ENCODE measurements around the gene PLK4.

Gene PLK4

GRCh38 chr4:127888559-127888958 lies 7.9 kb downstream of the PLK4 start:
- no peaks in the 10 kb centered on the region for H4K20me1 ChIP-seq (ENCODE audit: low read depth, low read length)
- peaks cover 59% of the 10 kb centered on the region; the same call in 1 of the 2 replicates for H3K36me3 ChIP-seq (ENCODE audit: low read length)
- no peaks in the 10 kb centered on the region for H3K27me3 ChIP-seq (ENCODE audit: low read length)
- no peak overlapping the region for H3K27ac ChIP-seq (ENCODE audit: low read depth, low read length)
- H3K9ac ChIP-seq (ENCODE audit: low read length): no peak overlapping the region
- H3K4me2 ChIP-seq (ENCODE audit: low read depth, low read length, poor library complexity, severe bottlenecking): no peak overlapping the region
- no peak overlapping the region for H3K4me3 ChIP-seq (ENCODE audit: insufficient read depth, low read length, poor library complexity, severe bottlenecking)
- no peaks in the 10 kb centered on the region for H3F3A ChIP-seq (ENCODE audit: insufficient read depth)
- no peaks in the 10 kb centered on the region for H3K9me3 ChIP-seq (ENCODE audit: insufficient read depth, low read length)
- peaks cover 8% of the 10 kb centered on the region for H3K79me2 ChIP-seq (ENCODE audit: insufficient read depth, low read length)
- H3K9me2 ChIP-seq (replicated peaks; ENCODE audit: insufficient read depth, low read length): no peaks in the 10 kb centered on the region
- TF ChIP-seq CTCF (IDR thresholded peaks at IDR 0.05; ENCODE audit: insufficient read depth, low read length, poor library complexity, severe bottlenecking) (no peak), EZH2phosphoT487 (conservative IDR thresholded peaks at IDR 0.05; ENCODE audit: low read length) (no peak)
- H2AFZ ChIP-seq (ENCODE audit: low read depth, low read length, severe bottlenecking): no peak overlapping the region

- Histone ChIP-seq H3K9me3 (ENCODE audit: insufficient read depth, low read length) (no peaks in the 10 kb centered on the region), H3K4me2 (ENCODE audit: low read depth, low read length, poor library complexity, severe bottlenecking) (no peak overlapping the region), H3K4me3 (ENCODE audit: insufficient read depth, low read length, poor library complexity, severe bottlenecking) (no peak overlapping the region)
Measured at GRCh38 chr4:127889903-127890302, 9.2 kb downstream of the PLK4 start.

GRCh38 chr4:127896069-127896468 lies 15.4 kb downstream of the PLK4 start:
- H3K9me2 ChIP-seq (replicated peaks; ENCODE audit: insufficient read depth, low read length): no peaks in the 10 kb centered on the region
- H4K20me1 ChIP-seq (ENCODE audit: low read depth, low read length): no peaks in the 10 kb centered on the region
- TF ChIP-seq EZH2phosphoT487 (conservative IDR thresholded peaks at IDR 0.05; ENCODE audit: low read length): no peak
- no peak for TF ChIP-seq CTCF (IDR thresholded peaks at IDR 0.05; ENCODE audit: insufficient read depth, low read length, poor library complexity, severe bottlenecking)
- H3K4me3 ChIP-seq (ENCODE audit: insufficient read depth, low read length, poor library complexity, severe bottlenecking): no peak overlapping the region
- H3K9me3 ChIP-seq (ENCODE audit: insufficient read depth, low read length): no peaks in the 10 kb centered on the region
- H3K4me2 ChIP-seq (ENCODE audit: low read depth, low read length, poor library complexity, severe bottlenecking): no peak overlapping the region
- peaks cover 26% of the 10 kb centered on the region; the same call in 1 of the 2 replicates for H3K36me3 ChIP-seq (ENCODE audit: low read length)
- no peaks in the 10 kb centered on the region for H3K79me2 ChIP-seq (ENCODE audit: insufficient read depth, low read length)
- H3K9ac ChIP-seq (ENCODE audit: low read length): no peak overlapping the region
- no peaks in the 10 kb centered on the region for H3K27me3 ChIP-seq (ENCODE audit: low read length)
- no peak overlapping the region for H2AFZ ChIP-seq (ENCODE audit: low read depth, low read length, severe bottlenecking)
- no peaks in the 10 kb centered on the region for H3F3A ChIP-seq (ENCODE audit: insufficient read depth)
- H3K27ac ChIP-seq (ENCODE audit: low read depth, low read length): no peak overlapping the region

More at GRCh38 chr4:127889903-127890302, 9.2 kb downstream of the PLK4 start:
- no peak overlapping the region for H3K27ac ChIP-seq (ENCODE audit: low read depth, low read length)
- no peaks in the 10 kb centered on the region for H3F3A ChIP-seq (ENCODE audit: insufficient read depth)
- H3K79me2 ChIP-seq (ENCODE audit: insufficient read depth, low read length): no peaks in the 10 kb centered on the region; the same call in 1 of the 2 replicates
- no peaks in the 10 kb centered on the region for H3K27me3 ChIP-seq (ENCODE audit: low read length)
- no peak overlapping the region for H3K9ac ChIP-seq (ENCODE audit: low read length)
- H3K36me3 ChIP-seq (ENCODE audit: low read length): peaks cover 51% of the 10 kb centered on the region; the same call in 1 of the 2 replicates
- no peak for TF ChIP-seq CTCF (IDR thresholded peaks at IDR 0.05; ENCODE audit: insufficient read depth, low read length, poor library complexity, severe bottlenecking)
- no peak for TF ChIP-seq EZH2phosphoT487 (conservative IDR thresholded peaks at IDR 0.05; ENCODE audit: low read length)
- H2AFZ ChIP-seq (ENCODE audit: low read depth, low read length, severe bottlenecking): no peak overlapping the region
- no peaks in the 10 kb centered on the region for H3K9me2 ChIP-seq (replicated peaks; ENCODE audit: insufficient read depth, low read length)
- H4K20me1 ChIP-seq (ENCODE audit: low read depth, low read length): no peaks in the 10 kb centered on the region

Measured in SU-DHL-6 (cell line).